Cardiac septum (tissue), 1 donor: ENCODE data around the gene FAM24A. TPM values are rescaled to one million over a fixed set of nuclear protein-coding genes. Genes with fewer than 3 reads are reported as not detected.

Source experiments
- DNase-seq: peaks from one replicate; pipeline ENCODE4 v3.0.0-alpha.2; 2020; ENCODE audit warnings: low spot score
- intact Hi-C: fragments of 100-400 bp; cut with DNase I; formaldehyde crosslinking; loops from one replicate; pipeline ENCODE4 v1.14.0; 2022
- total RNA-seq: library from RNA; stranded (reverse); fragmentation: NEBNext Ultra II Directional; extraction: Animal tissue kit (Norgen Biotek cat#: 25700); gene quantifications from one replicate; pipeline ENCODE4 v1.2.1, GENCODE V29; 2021
- donor health status: DM: no; HTN: no; CAD: no.

The FAM24A gene
- total RNA-seq, 1 donor from 2014 or later: not detected

GRCh38 chr10:122911889-122912484, 1.6 kb downstream of the FAM24A start:
- intact Hi-C loops: no loop called here
- DNase-seq: no peak

DNA sequence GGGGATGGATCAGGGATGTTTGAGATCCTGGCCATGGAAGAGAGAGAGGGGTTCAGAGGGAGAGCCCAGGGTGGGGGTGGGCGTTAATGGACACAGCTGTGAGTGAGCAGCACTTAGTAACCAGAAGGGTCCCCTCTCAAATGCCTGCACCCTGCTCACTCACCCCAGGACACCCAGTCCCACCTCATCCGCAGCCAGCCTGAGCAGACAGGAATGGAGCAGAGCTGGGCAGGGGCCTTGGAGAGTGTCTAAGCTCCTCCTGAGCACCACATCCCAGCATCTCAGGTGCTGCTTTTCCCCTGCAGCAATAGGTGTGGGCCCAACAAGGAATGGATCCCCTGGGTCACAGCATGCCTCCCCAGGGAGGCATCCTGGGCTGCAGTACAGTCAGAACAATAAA, 5.3 kb downstream of the FAM24A start:
- DNase-seq: no peak
- intact Hi-C loops: no loop called here

DNA sequence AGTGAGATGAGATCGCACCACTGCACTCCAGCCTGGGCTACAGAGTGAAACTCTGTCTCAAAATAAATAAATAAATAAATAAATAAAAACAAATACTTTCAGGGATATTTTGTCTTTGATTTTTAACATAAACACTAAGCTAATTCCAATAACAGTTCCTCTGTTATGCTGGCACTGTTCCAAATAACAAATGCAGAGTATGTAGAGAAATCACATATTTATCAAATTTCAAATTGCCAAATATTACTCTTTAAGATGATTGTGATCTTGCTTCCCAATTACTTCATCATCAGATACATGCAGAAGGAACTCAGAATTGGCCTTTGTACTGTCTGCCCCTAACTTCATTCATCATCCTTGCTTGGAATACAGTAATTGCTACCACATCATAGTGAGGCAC, 19.7 kb downstream of the FAM24A start:
- no peak for DNase-seq
- intact Hi-C loops: no loop called here

DNA sequence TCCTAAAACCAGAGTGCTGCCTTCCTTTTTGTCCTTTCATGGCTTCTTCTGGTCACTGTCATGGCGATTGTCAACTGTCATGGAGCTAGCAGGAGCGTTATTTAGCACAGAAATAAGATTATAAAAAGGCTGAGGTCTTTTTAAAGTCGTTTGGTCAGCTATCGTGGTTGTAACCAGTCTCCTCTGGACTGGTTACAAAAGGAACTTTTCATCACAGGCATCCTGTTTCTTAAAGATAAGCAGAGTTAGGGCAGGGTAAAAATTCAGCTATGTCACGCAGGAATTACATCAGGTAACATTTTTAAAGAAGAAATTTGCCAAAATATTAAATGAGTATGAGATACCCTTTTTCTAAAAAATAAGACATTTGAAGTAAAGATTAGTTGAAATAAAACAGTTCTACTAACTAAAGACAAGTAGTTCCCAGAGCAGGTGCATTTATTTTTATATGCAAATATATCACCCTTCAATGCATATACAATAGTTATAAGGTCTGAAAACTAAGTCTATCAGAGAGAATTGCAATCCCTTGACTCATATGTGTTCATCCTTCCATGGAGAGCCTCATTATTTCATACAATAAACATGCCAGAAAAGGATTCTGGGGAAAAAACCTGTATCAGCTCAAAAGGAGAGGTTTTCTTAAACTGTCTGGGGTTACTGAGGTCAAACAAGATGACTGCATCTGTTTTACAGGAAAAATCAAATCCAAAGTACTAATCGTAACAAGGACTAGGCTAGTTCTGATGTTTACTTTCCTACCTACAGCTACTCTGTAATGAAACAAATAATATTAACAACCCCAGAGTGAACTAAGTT, 20.9 kb downstream of the FAM24A start:
- no peak for DNase-seq
- intact Hi-C loops: no loop called here

GRCh38 chr10:122939133-122939855, 28.9 kb downstream of the FAM24A start:
- no peak for DNase-seq
- intact Hi-C loops: no loop called here

- no peak for DNase-seq
Measured at GRCh38 chr10:122939856-122940543, 29.6 kb downstream of the FAM24A start.

GRCh38 chr10:122949296-122949695, 38.9 kb downstream of the FAM24A start:
- no peak for DNase-seq
- intact Hi-C loops: no loop called here

More at GRCh38 chr10:122939856-122940543, 29.6 kb downstream of the FAM24A start:
- intact Hi-C loops: no loop called here

- intact Hi-C loops: loop anchor here (1.0 kb wide), 1 partner anchor 54 kb away; the partner anchor contains the start of gene IKZF5
- DNase-seq: peak; percentile 97
Measured at GRCh38 chr10:122953902-122954730, 43.7 kb downstream of the FAM24A start, which contains the start of gene C10orf88. C10orf88 (minus strand) TSS chr10:122954227; CDS start chr10:122954178, 49 bp downstream.

DNA sequence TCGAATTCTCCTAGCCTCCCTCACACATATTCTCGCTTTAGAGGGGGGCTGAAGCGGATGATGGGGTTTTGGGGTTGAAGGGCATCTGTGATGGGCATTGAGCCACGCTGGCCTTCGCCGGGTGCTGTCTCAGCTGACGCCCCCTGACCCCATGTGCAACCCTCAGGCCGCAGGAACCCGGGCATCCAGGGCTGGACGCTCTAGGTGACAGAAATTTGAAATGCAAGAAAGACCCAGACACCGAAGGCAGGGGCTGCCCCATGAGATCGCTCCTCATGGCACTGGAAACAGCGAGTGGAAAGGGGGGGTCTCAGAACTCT, 44.3 kb downstream of the FAM24A start:
- intact Hi-C loops: loop anchor here (1.0 kb wide), 1 partner anchor 54 kb away; the partner anchor contains the start of gene IKZF5
- no peak for DNase-seq

GRCh38 chr10:122955892-122956291, 45.5 kb downstream of the FAM24A start:
- no peak for DNase-seq
- intact Hi-C loops: no loop called here

DNA sequence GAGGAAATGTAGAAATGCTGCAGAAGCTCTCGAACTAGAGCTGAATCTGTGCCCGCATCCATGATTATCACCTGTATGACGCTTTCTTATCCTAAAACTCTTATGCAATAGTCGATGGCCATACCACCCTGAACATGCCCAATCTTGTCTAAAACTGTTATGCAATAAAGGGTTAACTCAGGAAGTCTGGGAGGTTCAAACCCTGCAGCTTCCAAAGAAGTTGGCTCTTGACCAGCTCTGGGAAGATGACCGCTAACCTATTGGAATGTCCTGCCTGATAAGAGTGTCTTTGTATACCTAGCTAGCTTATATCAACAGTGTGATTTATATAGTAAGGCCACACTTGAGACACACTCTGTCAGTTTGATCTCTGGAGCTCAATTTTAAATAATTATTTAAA, 47.1 kb downstream of the FAM24A start:
- no peak for DNase-seq
- intact Hi-C loops: no loop called here

DNA sequence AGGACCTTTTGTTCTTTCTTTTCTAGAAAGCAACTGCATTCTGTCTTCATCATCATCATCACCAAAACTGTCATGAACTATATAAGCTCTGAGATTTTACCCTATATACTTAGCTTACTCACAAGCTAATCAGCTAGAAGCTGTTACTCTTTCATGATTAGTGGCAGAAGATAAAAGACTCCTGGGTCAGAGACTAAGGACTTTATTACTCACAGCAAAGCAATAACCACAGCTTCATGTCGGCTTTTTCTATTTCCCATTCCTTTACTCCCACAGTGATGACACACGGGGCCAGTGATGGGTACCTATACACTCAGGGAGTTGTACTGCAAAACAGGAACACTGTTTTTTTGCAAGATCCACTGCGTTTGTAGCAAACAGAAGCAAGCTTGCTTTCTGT, 52.0 kb downstream of the FAM24A start:
- intact Hi-C loops: no loop called here

More for the DNA sequence above, 52.0 kb downstream of the FAM24A start:
- DNase-seq: no peak

Other genes starting within 250 kb of the FAM24A start
- not detected for gene C10orf120, start 210.8 kb upstream of the FAM24A start, total RNA-seq
- 0.35 TPM for gene CUZD1, start 64.8 kb upstream of the FAM24A start, total RNA-seq
- gene FAM24B, start 31.0 kb upstream of the FAM24A start, total RNA-seq: 0.43 TPM
- gene C10orf88, start 43.6 kb downstream of the FAM24A start, total RNA-seq: 6.6 TPM
- gene PSTK, start 69.8 kb downstream of the FAM24A start, total RNA-seq: 2.3 TPM
- gene IKZF5, start 98.2 kb downstream of the FAM24A start, total RNA-seq: 11.3 TPM
- 65.3 TPM for gene ACADSB, start 98.4 kb downstream of the FAM24A start, total RNA-seq
- not detected for gene HMX3, start 225.4 kb downstream of the FAM24A start, total RNA-seq
- not detected for gene HMX2, start 237.5 kb downstream of the FAM24A start, total RNA-seq
- gene BUB3, start 243.8 kb downstream of the FAM24A start, total RNA-seq: 30.6 TPM